H9 (cell line): ENCODE measurements around the gene NUP37. TPM values are rescaled to one million over a fixed set of nuclear protein-coding genes. Genes with fewer than 3 reads are reported as not detected.

ENCODE experiments used
- DNase-seq: peaks from one replicate; pipeline ENCODE4 v3.0.0-alpha.2; 2017
- H2AFZ ChIP-seq: one replicate; pipeline ENCODE4 v1.6.1; 2013; ENCODE audit warnings: mild to moderate bottlenecking, low read length, control low read depth, moderate library complexity
- H2AK5ac ChIP-seq: 2 replicates; pipeline ENCODE4 v1.6.1; 2013; ENCODE audit warnings: low read length, control low read depth, mixed read lengths; ENCODE audit not compliant: insufficient read length
- H2BK120ac ChIP-seq: one replicate; pipeline ENCODE4 v1.6.1; 2013; ENCODE audit warnings: low read depth, mild to moderate bottlenecking, low read length, control low read depth, inconsistent platforms; ENCODE audit not compliant: poor library complexity, severe bottlenecking
- H2BK12ac ChIP-seq: 2 replicates; pipeline ENCODE4 v1.6.1; 2013; ENCODE audit warnings: low read length, control low read depth, mixed read lengths, low read depth; ENCODE audit not compliant: insufficient read length
- H2BK15ac ChIP-seq: 2 replicates; pipeline ENCODE4 v1.6.1; 2013; ENCODE audit warnings: low read depth, low read length, control low read depth
- H2BK20ac ChIP-seq: one replicate; pipeline ENCODE4 v1.6.1; 2013; ENCODE audit warnings: low read depth, mild to moderate bottlenecking, low read length, control low read depth, inconsistent platforms; ENCODE audit not compliant: poor library complexity, severe bottlenecking
- H2BK5ac ChIP-seq: 2 replicates; pipeline ENCODE4 v1.6.1; 2013; ENCODE audit warnings: low read length, control low read depth, mixed read lengths; ENCODE audit not compliant: insufficient read length
- H3K14ac ChIP-seq: 2 replicates; pipeline ENCODE4 v1.6.1; 2013; ENCODE audit warnings: low read length, control low read depth; ENCODE audit not compliant: insufficient read depth
- H3K18ac ChIP-seq: 2 replicates; pipeline ENCODE4 v1.6.1; 2013; ENCODE audit warnings: low read depth, mild to moderate bottlenecking, mixed read lengths, low read length, control low read depth; ENCODE audit not compliant: insufficient read length
- H3K23ac ChIP-seq: 2 replicates; pipeline ENCODE4 v1.6.1; 2013; ENCODE audit warnings: low read length, control low read depth, mixed read lengths, low read depth; ENCODE audit not compliant: insufficient read length
- H3K23me2 ChIP-seq: 2 replicates; pipeline ENCODE4 v1.6.1; 2013; ENCODE audit warnings: low read depth, mild to moderate bottlenecking, mixed read lengths, low read length, control low read depth; ENCODE audit not compliant: insufficient read length, poor library complexity, severe bottlenecking
- H3K27ac ChIP-seq: 2 replicates; pipeline ENCODE4 v1.5.1; 2013; ENCODE audit warnings: low read length, control low read depth, mixed read lengths, low read depth; ENCODE audit not compliant: insufficient read length
- H3K27me3 ChIP-seq: 2 replicates; pipeline ENCODE4 v1.6.1; 2013; ENCODE audit warnings: low read length, control low read depth, inconsistent platforms; ENCODE audit not compliant: insufficient read depth
- H3K4ac ChIP-seq: 2 replicates; pipeline ENCODE4 v1.6.1; 2013; ENCODE audit warnings: low read depth, mild to moderate bottlenecking, control low read depth, inconsistent platforms, low read length, moderate library complexity
- H3K4me1 ChIP-seq: 2 replicates; pipeline ENCODE4 v1.6.1; 2013; ENCODE audit warnings: low read length, control low read depth, inconsistent platforms; ENCODE audit not compliant: insufficient read depth
- H3K4me2 ChIP-seq: 2 replicates; pipeline ENCODE4 v1.6.1; 2013; ENCODE audit warnings: low read length, control low read depth, mixed read lengths; ENCODE audit not compliant: insufficient read length, insufficient read depth
- H3K56ac ChIP-seq: 2 replicates; pipeline ENCODE4 v1.6.1; 2013; ENCODE audit warnings: low read depth, mild to moderate bottlenecking, mixed read lengths, low read length, control low read depth; ENCODE audit not compliant: insufficient read length
- H3K79me1 ChIP-seq: 2 replicates; pipeline ENCODE4 v1.6.1; 2013; ENCODE audit warnings: low read depth, mild to moderate bottlenecking, moderate library complexity, low read length, control low read depth, inconsistent platforms; ENCODE audit not compliant: insufficient read depth, poor library complexity, severe bottlenecking
- H3K79me2 ChIP-seq: 2 replicates; pipeline ENCODE4 v1.6.1; 2013; ENCODE audit warnings: low read length, control low read depth, inconsistent platforms; ENCODE audit not compliant: insufficient read depth
- H3K9ac ChIP-seq: 2 replicates; pipeline ENCODE4 v1.6.1; 2013; ENCODE audit warnings: low read length, control low read depth, mixed read lengths; ENCODE audit not compliant: insufficient read length; ENCODE audit errors: extremely low read depth
- H3K9me3 ChIP-seq: one replicate; pipeline ENCODE4 v1.6.1; 2013; ENCODE audit warnings: low read depth, low read length, inconsistent platforms; ENCODE audit not compliant: control insufficient read depth
- H3T11ph ChIP-seq: one replicate; pipeline ENCODE4 v1.6.1; 2013; ENCODE audit warnings: mild to moderate bottlenecking, low read length, control low read depth, inconsistent platforms
- H4K20me1 ChIP-seq: one replicate; pipeline ENCODE4 v1.6.1; 2013; ENCODE audit not compliant: control insufficient read depth, insufficient read length, insufficient read depth
- H4K5ac ChIP-seq: 2 replicates; pipeline ENCODE4 v1.6.1; 2013; ENCODE audit warnings: low read depth, mild to moderate bottlenecking, mixed read lengths, low read length, control low read depth; ENCODE audit not compliant: insufficient read length
- H4K8ac ChIP-seq: replicated peaks from 2 replicates; pipeline ENCODE4 v1.6.1; 2013; ENCODE audit warnings: low read length, control low read depth, mixed read lengths, low read depth; ENCODE audit not compliant: insufficient read length
- H4K91ac ChIP-seq: 2 replicates; pipeline ENCODE4 v1.6.1; 2013; ENCODE audit warnings: low read depth, mild to moderate bottlenecking, moderate library complexity, mixed read lengths, low read length, control low read depth; ENCODE audit not compliant: insufficient read length
- H3K27ac Mint-ChIP-seq, 3 experiments: 2 replicates in 2 of 3; 3 replicates in 1 of 3; pipeline ENCODE4 v1.8.0; 2020 to 2021; ENCODE audit warnings: mixed read lengths in 3 of 3, mild to moderate bottlenecking in 1 of 3, moderate library complexity in 1 of 3
- H3K27me3 Mint-ChIP-seq: 2 replicates; pipeline ENCODE4 v1.8.0; 2021; ENCODE audit warnings: low read depth, mild to moderate bottlenecking, moderate library complexity, mixed read lengths
- H3K36me3 Mint-ChIP-seq, 3 experiments: 2 replicates in 2 of 3; 3 replicates in 1 of 3; pipeline ENCODE4 v1.8.0; 2020 to 2021; ENCODE audit warnings: low read depth in 3 of 3, mixed read lengths in 3 of 3; ENCODE audit not compliant: insufficient read depth in 1 of 3
- H3K4me1 Mint-ChIP-seq, 2 experiments: 2 replicates each; pipeline ENCODE4 v1.8.0; 2020; ENCODE audit warnings: mixed read lengths in 2 of 2
- H3K4me3 Mint-ChIP-seq, 2 experiments: 2 replicates in 1 of 2; 3 replicates in 1 of 2; pipeline ENCODE4 v1.8.0; 2020 to 2021; ENCODE audit warnings: mild to moderate bottlenecking in 2 of 2, mixed read lengths in 2 of 2, moderate library complexity in 1 of 2
- H3K9me3 Mint-ChIP-seq, 2 experiments: 2 replicates in 1 of 2; 3 replicates in 1 of 2; pipeline ENCODE4 v1.8.0; 2020; ENCODE audit warnings: mild to moderate bottlenecking in 2 of 2, mixed read lengths in 2 of 2, moderate library complexity in 1 of 2
- WGBS: extraction: QIAGEN DNeasy Blood & Tissue Kit; methylation state at CpG from one replicate; pipeline ENCODE4 v1.1.7; 2013; ENCODE audit warnings: missing lambda C conversion rate, low lambda C conversion rate, mixed read lengths; ENCODE audit not compliant: insufficient read length; ENCODE audit errors: extremely low coverage; 5-methylcytosine and 5-hydroxymethylcytosine counted together
- total RNA-seq: library from RNA; stranded (reverse); gene quantifications from 2 replicates; pipeline ENCODE4 v1.2.1, GENCODE V29; 2021
- TF ChIP-seq, protein P1 (sequence below): fragments of 200-600 bp; sonication (generic); conservative IDR thresholded peaks from 3 replicates; pipeline ENCODE4 v1.8.0; 2021; ENCODE audit warnings: antibody characterized with exemption, mild to moderate bottlenecking

The NUP37 gene
- total RNA-seq, 1 experiment from 2014 or later = 62.5 TPM

DNA sequence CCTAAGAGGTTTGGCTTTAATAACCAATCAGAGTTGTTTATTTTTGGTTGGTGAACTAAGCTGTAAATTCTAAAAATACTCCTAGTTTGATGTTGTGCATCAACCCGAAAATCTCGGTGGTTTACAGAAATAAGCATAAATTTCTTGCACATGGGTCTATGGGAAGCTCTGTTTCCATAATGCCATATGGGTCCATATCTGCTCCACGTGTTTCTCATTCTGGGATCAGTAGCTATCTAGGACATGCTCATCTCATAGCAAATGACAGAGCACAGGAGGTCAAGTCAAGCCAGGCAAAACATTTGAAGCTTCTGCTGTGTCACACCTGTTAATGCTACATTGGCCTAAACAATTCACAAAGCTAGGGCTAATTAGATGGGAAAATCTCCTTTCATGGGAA is 23.1 kb downstream of the NUP37 start:
- H3K27me3 ChIP-seq = no peaks in the 10 kb centered on the region
- Mint-ChIP-seq H3K27ac (no peak overlapping the region), H3K27me3 (no peaks in the 10 kb centered on the region), H3K9me3 (no peaks in the 10 kb centered on the region), H3K36me3 (peaks cover 2 to 29% (median 26%) of the 10 kb centered on the region in 3 experiments; a peak in 6 of 7 replicates), H3K4me1 (no peaks in the 10 kb centered on the region), H3K4me3 (no peak overlapping the region)
- H2BK20ac ChIP-seq = no peak overlapping the region
- H3K23ac ChIP-seq = no peak overlapping the region
- H2BK12ac ChIP-seq = no peak overlapping the region
- no peak overlapping the region for H3K14ac ChIP-seq
- no peak overlapping the region for H3K9ac ChIP-seq
- no peaks in the 10 kb centered on the region for H3K4me1 ChIP-seq
- H3K4me2 ChIP-seq = no peak overlapping the region
- H4K91ac ChIP-seq = no peak overlapping the region
- no peaks in the 10 kb centered on the region for H3K79me2 ChIP-seq
- H3K27ac ChIP-seq = no peak overlapping the region
- no peaks in the 10 kb centered on the region for H4K20me1 ChIP-seq
- no peak overlapping the region for H3K18ac ChIP-seq
- no peak overlapping the region for H2BK5ac ChIP-seq
- DNase-seq = no peak
- no CpG with 5 or more reads among the region's 3 CpGs for WGBS
- no peak overlapping the region for H2BK120ac ChIP-seq
- H3K79me1 ChIP-seq = no peaks in the 10 kb centered on the region
- no peak overlapping the region for H3K4ac ChIP-seq
- no peak overlapping the region for H2AFZ ChIP-seq
- H3K9me3 ChIP-seq = no peaks in the 10 kb centered on the region
- no peak overlapping the region for H2AK5ac ChIP-seq
- no peak overlapping the region for H4K8ac ChIP-seq
- no peak overlapping the region for H3K56ac ChIP-seq
- no peak overlapping the region for H3T11ph ChIP-seq
- no peak overlapping the region for H4K5ac ChIP-seq
- no peak overlapping the region for H2BK15ac ChIP-seq
- TF ChIP-seq, protein P1, sequence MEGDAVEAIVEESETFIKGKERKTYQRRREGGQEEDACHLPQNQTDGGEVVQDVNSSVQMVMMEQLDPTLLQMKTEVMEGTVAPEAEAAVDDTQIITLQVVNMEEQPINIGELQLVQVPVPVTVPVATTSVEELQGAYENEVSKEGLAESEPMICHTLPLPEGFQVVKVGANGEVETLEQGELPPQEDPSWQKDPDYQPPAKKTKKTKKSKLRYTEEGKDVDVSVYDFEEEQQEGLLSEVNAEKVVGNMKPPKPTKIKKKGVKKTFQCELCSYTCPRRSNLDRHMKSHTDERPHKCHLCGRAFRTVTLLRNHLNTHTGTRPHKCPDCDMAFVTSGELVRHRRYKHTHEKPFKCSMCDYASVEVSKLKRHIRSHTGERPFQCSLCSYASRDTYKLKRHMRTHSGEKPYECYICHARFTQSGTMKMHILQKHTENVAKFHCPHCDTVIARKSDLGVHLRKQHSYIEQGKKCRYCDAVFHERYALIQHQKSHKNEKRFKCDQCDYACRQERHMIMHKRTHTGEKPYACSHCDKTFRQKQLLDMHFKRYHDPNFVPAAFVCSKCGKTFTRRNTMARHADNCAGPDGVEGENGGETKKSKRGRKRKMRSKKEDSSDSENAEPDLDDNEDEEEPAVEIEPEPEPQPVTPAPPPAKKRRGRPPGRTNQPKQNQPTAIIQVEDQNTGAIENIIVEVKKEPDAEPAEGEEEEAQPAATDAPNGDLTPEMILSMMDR = no peak
- H3K23me2 ChIP-seq = no peaks in the 10 kb centered on the region
